ENCODE results near the gene ACTR8.

DNA sequence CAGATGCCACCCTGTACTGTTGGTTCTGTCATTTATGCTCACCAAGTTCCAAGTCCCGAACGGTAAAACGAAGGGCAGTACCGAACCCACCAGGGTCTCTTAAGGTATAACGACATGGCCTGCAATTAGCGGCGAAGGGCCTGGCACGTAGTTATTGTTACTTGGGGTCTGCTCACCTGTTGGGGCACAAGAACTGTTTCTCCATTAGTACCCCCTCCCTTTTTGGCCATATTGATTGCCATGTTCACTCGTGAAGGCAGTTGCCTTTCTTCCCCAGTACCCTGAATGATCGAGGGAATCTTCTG lies 35.1 kb downstream of the ACTR8 start:
- TF ChIP-seq, protein P1, sequence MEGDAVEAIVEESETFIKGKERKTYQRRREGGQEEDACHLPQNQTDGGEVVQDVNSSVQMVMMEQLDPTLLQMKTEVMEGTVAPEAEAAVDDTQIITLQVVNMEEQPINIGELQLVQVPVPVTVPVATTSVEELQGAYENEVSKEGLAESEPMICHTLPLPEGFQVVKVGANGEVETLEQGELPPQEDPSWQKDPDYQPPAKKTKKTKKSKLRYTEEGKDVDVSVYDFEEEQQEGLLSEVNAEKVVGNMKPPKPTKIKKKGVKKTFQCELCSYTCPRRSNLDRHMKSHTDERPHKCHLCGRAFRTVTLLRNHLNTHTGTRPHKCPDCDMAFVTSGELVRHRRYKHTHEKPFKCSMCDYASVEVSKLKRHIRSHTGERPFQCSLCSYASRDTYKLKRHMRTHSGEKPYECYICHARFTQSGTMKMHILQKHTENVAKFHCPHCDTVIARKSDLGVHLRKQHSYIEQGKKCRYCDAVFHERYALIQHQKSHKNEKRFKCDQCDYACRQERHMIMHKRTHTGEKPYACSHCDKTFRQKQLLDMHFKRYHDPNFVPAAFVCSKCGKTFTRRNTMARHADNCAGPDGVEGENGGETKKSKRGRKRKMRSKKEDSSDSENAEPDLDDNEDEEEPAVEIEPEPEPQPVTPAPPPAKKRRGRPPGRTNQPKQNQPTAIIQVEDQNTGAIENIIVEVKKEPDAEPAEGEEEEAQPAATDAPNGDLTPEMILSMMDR (IDR thresholded peaks at IDR 0.05): no peak
- TF ChIP-seq POLR2A (IDR thresholded peaks at IDR 0.05): no peak

Data from prostate gland (tissue), 2 donors.